Astrocyte of the cerebellum (primary cell): ENCODE measurements around the gene MSH3.
"Not testable (repeated sequence)": the region's sequence is repeated elsewhere in the genome, so short reads cannot be mapped to it uniquely, and the experiment has no call there.

ENCODE experiments used
- DNase-seq: peaks from one replicate; pipeline ENCODE4 v3.0.0-alpha.2; 2011; ENCODE audit warnings: low read depth
- H3K4me3 ChIP-seq: 2 replicates; pipeline ENCODE4 v1.5.1; 2011; ENCODE audit warnings: mild to moderate bottlenecking, low read depth, low read length, moderate library complexity
- in situ Hi-C: cut with HindIII; loops from 2 replicates; pipeline ENCODE4 v1.10.0; 2017; ENCODE audit warnings: low sequenced_read_pairs
- TF ChIP-seq, protein P1 (sequence below): IDR thresholded peaks from 2 replicates; pipeline ENCODE4 v1.5.1; 2012; ENCODE audit warnings: low read length, low read depth, moderate library complexity, mild to moderate bottlenecking; ENCODE audit errors: missing control alignments

The MSH3 gene

DNA sequence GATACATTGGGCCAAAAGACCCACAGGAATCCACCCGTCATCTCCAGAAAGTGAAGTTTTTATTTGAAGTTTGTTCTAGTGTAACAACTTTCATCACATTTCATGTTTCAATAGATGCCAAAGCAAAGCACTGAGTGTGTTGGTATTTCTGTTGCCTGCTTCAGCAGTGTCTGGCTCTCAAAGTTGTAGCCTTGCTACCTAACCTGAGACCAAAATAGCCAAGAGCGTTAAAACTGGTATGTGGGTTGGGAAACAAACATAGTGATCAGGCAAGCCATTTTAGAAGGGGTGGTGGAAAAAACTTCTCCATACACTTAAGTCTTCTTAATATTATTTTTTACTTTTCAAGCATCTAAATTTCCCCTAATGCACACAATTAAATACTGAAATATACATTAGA is 150.6 kb downstream of the MSH3 start:
- TF ChIP-seq, protein P1, sequence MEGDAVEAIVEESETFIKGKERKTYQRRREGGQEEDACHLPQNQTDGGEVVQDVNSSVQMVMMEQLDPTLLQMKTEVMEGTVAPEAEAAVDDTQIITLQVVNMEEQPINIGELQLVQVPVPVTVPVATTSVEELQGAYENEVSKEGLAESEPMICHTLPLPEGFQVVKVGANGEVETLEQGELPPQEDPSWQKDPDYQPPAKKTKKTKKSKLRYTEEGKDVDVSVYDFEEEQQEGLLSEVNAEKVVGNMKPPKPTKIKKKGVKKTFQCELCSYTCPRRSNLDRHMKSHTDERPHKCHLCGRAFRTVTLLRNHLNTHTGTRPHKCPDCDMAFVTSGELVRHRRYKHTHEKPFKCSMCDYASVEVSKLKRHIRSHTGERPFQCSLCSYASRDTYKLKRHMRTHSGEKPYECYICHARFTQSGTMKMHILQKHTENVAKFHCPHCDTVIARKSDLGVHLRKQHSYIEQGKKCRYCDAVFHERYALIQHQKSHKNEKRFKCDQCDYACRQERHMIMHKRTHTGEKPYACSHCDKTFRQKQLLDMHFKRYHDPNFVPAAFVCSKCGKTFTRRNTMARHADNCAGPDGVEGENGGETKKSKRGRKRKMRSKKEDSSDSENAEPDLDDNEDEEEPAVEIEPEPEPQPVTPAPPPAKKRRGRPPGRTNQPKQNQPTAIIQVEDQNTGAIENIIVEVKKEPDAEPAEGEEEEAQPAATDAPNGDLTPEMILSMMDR = no peak
- in situ Hi-C loops = no loop called here
- DNase-seq = no peak
- H3K4me3 ChIP-seq = no peak overlapping the region

- H3K4me3 ChIP-seq = no peak overlapping the region
- in situ Hi-C loops = no loop called here
- no peak for DNase-seq
- TF ChIP-seq, protein P1 = no peak
Measured at GRCh38 chr5:80806929-80807328, 152.5 kb downstream of the MSH3 start.

DNA sequence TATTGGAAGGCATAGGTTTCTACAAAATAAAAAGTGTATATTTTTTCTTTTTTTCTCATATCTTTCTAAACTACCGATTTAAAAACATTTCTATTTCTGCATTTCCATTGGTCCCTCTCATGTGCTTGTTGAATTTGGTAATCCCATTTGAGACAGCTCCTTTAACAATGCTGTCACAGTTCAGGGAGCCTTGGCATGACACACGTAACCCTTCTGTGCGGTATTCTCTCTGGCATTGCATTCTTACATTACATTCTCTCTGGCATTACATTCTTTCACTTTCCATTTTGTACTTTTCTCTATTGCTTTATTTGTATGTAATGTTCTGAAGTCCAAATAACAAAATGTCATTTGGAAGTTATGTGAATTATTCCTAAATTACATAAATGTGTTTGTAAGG is 155.0 kb downstream of the MSH3 start:
- in situ Hi-C loops = no loop called here
- no peak overlapping the region for H3K4me3 ChIP-seq

GRCh38 chr5:80810425-80810824 is 156.0 kb downstream of the MSH3 start:
- in situ Hi-C loops = no loop called here
- no peak for DNase-seq
- TF ChIP-seq, protein P1 = no peak
- H3K4me3 ChIP-seq = no peak overlapping the region

More for the DNA sequence above, 155.0 kb downstream of the MSH3 start:
- no peak for DNase-seq
- TF ChIP-seq, protein P1 = no peak

DNA sequence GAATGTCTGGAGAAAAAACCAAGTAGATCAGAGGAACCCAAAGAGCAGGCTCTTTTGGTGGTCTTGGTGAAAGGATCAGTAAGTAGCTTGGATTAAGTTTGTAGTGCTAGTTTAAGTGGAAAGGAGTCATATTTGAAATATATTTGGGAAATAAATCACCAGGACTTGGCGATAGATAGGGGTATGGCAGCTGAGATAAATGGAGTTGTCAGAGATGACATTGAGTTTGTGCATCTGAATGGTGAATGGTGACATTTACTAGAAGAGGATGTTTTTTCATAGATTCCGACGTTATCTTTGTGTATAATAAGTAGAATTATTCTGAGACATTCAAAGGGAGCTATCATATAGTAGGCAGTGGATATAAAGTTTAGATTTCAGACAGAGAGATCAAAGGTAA is 162.1 kb downstream of the MSH3 start:
- H3K4me3 ChIP-seq = no peak overlapping the region
- DNase-seq = no peak
- TF ChIP-seq, protein P1 = no peak
- in situ Hi-C loops = no loop called here

- in situ Hi-C loops = loop anchor here (5.0 kb wide), 1 partner anchor 43 kb away; no protein-coding TSS in a partner anchor
- TF ChIP-seq, protein P1 = no peak
- no peak overlapping the region for H3K4me3 ChIP-seq
- DNase-seq = no peak
Measured at GRCh38 chr5:80820685-80821084, 166.2 kb downstream of the MSH3 start.

DNA sequence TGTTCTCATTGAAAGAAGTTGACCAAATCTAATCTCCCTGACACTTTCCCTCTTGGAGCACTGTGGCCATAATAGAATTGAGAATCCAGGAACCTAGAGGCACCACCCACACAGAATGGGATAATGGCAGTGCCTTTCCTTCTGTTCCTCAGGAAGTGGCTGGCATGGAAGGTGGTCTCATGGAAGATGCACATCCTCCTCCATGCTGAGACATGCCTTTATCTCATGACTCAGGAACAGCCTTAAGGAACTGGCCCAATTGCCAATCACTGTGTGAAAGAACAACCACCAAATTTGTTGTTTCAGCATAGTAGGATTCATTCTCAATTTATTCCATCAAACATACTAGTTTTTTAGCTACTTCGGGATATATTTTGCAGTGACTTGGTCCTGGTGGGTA is 168.2 kb downstream of the MSH3 start:
- no peak for DNase-seq
- in situ Hi-C loops = loop anchor here (5.0 kb wide), 1 partner anchor 45 kb away; no protein-coding TSS in a partner anchor
- TF ChIP-seq, protein P1 = no peak
- no peak overlapping the region for H3K4me3 ChIP-seq

GRCh38 chr5:80824159-80824558 is 169.7 kb downstream of the MSH3 start:
- in situ Hi-C loops = loop anchor here (5.0 kb wide), 1 partner anchor 47 kb away; no protein-coding TSS in a partner anchor
- H3K4me3 ChIP-seq, DNase-seq: not testable (repeated sequence)
